Measurements from ENCODE around the gene RPL18. TPM values are rescaled to one million over a fixed set of nuclear protein-coding genes. Genes with fewer than 3 reads are reported as not detected.

The RPL18 gene
- total RNA-seq, 1 donor from 2014 or later = 4,233 TPM

DNA sequence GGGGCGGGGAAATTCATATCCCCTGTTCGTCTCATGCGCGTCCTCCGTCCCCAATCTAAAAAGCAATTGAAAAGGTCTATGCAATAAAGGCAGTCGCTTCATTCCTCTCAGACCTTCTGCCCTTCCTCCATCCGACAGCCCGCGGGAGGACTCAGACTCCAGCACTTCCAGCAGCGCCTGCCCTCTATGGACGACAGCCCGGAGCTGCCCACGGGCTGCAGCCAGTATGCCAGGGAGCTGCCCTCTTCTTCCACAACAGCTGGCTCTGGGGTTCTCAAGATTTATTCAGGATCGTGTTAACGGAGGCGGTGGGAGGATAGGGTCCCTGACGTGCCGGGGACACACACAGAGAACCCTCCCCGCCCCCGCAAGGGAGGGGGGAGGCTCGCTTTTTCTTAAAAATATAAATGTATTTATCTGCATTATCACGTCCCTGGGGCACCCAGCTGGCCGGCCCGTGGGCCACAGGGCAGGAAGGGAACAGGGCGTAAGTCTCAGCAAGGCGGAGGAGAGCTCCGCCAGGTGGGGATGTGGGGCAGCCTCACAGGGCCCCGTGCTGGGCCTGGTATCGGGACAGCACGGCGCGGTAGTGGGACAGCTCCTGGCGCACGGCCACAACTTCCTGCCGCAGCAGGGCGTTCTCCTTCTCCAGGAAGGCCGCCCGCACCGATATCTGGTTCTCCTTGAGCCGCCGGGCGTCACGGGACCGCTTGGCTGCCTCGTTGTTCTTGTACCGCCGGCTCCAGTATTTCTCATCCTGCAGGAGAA, 11.5 kb upstream of the RPL18 start:
- FAIRE-seq = no peak
- no peak overlapping the region for H3K4me3 ChIP-seq (ENCODE audit: low read depth, low read length)

DNA sequence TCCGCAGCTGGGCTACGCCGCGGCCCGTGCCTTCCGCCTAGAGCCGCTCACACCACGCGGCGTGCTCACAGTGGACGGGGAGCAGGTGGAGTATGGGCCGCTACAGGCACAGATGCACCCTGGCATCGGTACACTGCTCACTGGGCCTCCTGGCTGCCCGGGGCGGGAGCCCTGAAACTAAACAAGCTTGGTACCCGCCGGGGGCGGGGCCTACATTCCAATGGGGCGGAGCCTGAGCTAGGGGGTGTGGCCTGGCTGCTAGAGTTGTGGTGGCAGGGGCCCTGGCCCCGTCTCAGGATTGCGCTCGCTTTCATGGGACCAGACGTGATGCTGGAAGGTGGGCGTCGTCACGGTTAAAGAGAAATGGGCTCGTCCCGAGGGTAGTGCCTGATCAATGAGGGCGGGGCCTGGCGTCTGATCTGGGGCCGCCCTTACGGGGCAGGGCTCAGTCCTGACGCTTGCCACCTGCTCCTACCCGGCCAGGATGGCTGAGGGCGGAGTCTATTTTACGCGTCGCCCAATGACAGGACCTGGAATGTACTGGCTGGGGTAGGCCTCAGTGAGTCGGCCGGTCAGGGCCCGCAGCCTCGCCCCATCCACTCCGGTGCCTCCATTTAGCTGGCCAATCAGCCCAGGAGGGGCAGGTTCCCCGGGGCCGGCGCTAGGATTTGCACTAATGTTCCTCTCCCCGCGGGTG, 10.8 kb upstream of the RPL18 start:
- no peak for FAIRE-seq
- no peak overlapping the region for H3K4me3 ChIP-seq (ENCODE audit: low read depth, low read length)
- H3K36me3 ChIP-seq (ENCODE audit: control insufficient read depth, insufficient read depth, low read length) = peaks cover 7% of the 10 kb centered on the region
- no peaks in the 10 kb centered on the region for H3K27me3 ChIP-seq (ENCODE audit: control insufficient read depth, insufficient read depth, low read length)
- TF ChIP-seq, protein P1, sequence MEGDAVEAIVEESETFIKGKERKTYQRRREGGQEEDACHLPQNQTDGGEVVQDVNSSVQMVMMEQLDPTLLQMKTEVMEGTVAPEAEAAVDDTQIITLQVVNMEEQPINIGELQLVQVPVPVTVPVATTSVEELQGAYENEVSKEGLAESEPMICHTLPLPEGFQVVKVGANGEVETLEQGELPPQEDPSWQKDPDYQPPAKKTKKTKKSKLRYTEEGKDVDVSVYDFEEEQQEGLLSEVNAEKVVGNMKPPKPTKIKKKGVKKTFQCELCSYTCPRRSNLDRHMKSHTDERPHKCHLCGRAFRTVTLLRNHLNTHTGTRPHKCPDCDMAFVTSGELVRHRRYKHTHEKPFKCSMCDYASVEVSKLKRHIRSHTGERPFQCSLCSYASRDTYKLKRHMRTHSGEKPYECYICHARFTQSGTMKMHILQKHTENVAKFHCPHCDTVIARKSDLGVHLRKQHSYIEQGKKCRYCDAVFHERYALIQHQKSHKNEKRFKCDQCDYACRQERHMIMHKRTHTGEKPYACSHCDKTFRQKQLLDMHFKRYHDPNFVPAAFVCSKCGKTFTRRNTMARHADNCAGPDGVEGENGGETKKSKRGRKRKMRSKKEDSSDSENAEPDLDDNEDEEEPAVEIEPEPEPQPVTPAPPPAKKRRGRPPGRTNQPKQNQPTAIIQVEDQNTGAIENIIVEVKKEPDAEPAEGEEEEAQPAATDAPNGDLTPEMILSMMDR (IDR thresholded peaks at IDR 0.05; ENCODE audit: insufficient read depth, low read length, severe bottlenecking) = no peak
- DNase-seq (ENCODE audit: low read depth) = no peak

More for the DNA sequence above, 11.5 kb upstream of the RPL18 start:
- Histone ChIP-seq H3K27me3 (ENCODE audit: control insufficient read depth, insufficient read depth, low read length) (no peaks in the 10 kb centered on the region), H3K36me3 (ENCODE audit: control insufficient read depth, insufficient read depth, low read length) (peaks cover 7% of the 10 kb centered on the region)
- DNase-seq (ENCODE audit: low read depth) = no peak
- TF ChIP-seq, protein P1 (IDR thresholded peaks at IDR 0.05; ENCODE audit: insufficient read depth, low read length, severe bottlenecking) = no peak

DNA sequence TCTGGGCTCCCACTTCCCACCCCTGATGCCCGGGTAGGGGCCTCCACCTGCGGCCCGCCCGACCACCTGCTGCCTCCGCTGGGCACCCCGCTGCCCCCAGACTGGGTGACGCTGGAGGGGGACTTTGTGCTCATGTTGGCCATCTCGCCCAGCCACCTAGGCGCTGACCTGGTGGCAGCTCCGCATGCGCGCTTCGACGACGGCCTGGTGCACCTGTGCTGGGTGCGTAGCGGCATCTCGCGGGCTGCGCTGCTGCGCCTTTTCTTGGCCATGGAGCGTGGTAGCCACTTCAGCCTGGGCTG, 10.3 kb upstream of the RPL18 start:
- DNase-seq (ENCODE audit: low read depth) (no peak), FAIRE-seq (no peak)
- no peaks in the 10 kb centered on the region for H3K27me3 ChIP-seq (ENCODE audit: control insufficient read depth, insufficient read depth, low read length)
- H3K36me3 ChIP-seq (ENCODE audit: control insufficient read depth, insufficient read depth, low read length) = peaks cover 7% of the 10 kb centered on the region
- no peak overlapping the region for H3K4me3 ChIP-seq (ENCODE audit: low read depth, low read length)
- TF ChIP-seq, protein P1 (IDR thresholded peaks at IDR 0.05; ENCODE audit: insufficient read depth, low read length, severe bottlenecking) = no peak

DNA sequence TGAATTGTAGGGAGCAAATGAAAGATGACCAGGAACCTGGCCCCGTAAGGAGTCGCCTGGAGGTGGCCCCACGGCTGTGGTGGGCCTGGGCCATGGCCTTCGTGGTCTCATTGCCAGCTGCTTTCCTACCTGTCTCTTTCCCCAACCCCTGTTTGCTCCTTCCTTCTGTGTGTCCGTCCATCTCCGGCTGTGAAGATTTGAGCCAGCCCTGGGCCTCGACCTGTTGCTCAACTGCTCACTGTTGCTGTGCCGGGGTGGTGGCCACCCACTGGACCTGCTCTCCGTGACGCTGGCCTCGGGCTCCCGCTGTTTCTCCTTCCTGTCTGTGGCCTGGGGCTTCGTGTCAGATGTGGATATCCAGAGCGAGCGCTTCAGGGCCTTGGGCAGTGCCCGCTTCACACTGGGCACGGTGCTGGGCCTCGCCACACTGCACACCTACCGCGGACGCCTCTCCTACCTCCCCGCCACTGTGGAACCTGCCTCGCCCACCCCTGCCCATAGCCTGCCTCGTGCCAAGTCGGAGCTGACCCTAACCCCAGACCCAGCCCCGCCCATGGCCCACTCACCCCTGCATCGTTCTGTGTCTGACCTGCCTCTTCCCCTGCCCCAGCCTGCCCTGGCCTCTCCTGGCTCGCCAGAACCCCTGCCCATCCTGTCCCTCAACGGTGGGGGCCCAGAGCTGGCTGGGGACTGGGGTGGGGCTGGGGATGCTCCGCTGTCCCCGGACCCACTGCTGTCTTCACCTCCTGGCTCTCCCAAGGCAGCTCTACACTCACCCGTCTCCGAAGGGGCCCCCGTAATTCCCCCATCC, 9.7 kb upstream of the RPL18 start:
- DNase-seq (ENCODE audit: low read depth) (no peak), FAIRE-seq (no peak)
- H3K27me3 ChIP-seq (ENCODE audit: control insufficient read depth, insufficient read depth, low read length) = no peaks in the 10 kb centered on the region
- H3K4me3 ChIP-seq (ENCODE audit: low read depth, low read length) = no peak overlapping the region
- TF ChIP-seq, protein P1 (IDR thresholded peaks at IDR 0.05; ENCODE audit: insufficient read depth, low read length, severe bottlenecking) = no peak
- peaks cover 7% of the 10 kb centered on the region for H3K36me3 ChIP-seq (ENCODE audit: control insufficient read depth, insufficient read depth, low read length)

DNA sequence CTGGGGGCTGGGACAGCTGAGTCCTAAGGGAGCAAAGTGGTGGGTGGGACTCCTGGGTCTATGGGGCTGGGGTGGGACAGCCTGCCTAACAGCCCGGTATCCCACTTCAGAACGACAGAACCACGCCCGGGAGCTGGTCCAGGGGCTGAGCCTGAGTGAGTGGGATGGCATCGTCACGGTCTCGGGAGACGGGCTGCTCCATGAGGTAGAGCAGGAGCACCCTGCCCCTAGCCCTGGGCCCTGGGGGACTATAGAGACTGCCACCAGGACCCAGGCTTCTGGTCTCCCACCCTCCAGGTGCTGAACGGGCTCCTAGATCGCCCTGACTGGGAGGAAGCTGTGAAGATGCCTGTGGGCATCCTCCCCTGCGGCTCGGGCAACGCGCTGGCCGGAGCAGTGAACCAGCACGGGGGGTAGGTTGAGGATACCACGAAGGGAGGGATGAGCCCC, 8.9 kb upstream of the RPL18 start:
- no peak for FAIRE-seq
- TF ChIP-seq, protein P1 (IDR thresholded peaks at IDR 0.05; ENCODE audit: insufficient read depth, low read length, severe bottlenecking) = no peak
- no peak overlapping the region for H3K4me3 ChIP-seq (ENCODE audit: low read depth, low read length)
- H3K36me3 ChIP-seq (ENCODE audit: control insufficient read depth, insufficient read depth, low read length) = peaks cover 7% of the 10 kb centered on the region
- H3K27me3 ChIP-seq (ENCODE audit: control insufficient read depth, insufficient read depth, low read length) = no peaks in the 10 kb centered on the region
- no peak for DNase-seq (ENCODE audit: low read depth)

Measured in bronchial epithelial cell (primary cell).